ENCODE data around the gene TAOK2.
A peak's percentile ranks its signal among the peaks of the same experiment; 100 is the strongest.

Gene TAOK2

DNA sequence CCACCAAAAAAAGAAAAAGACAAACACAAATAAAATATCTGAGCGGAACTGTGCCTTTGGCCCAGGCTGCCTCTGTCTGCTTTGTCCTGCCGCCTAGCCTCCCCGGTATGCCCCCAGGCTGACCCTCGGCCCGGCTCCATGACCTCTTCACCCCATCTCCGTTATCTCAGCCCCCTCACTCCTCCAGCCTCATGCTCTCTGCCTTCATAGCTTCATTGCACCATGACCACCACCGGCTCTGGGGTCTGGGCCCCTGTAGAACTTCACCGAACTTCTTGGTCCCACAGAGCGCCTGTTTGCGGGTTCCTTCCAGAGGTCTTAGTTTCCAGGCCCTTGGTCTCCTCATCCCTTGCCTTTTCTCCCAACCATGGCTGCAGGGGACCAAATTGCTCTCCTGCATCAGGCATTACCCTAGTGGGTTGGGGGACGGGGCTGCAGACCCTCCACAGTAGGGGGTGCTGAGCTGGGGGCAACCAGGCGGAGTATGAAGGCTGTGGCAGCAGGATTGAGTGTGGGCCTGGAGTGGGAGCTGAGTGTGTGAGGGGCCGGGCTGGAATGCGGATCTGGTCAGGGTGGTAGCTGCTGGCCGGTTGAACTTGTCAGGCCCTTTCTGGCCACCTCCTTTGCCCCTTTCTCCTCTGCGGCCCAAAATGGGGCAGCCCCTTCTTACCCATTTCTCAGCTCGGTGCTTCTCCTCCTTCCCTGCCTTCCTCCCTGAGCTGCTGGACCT lies 14.8 kb downstream of the TAOK2 start:
- DNase-seq (ENCODE audit: low read depth) = no peak

DNA sequence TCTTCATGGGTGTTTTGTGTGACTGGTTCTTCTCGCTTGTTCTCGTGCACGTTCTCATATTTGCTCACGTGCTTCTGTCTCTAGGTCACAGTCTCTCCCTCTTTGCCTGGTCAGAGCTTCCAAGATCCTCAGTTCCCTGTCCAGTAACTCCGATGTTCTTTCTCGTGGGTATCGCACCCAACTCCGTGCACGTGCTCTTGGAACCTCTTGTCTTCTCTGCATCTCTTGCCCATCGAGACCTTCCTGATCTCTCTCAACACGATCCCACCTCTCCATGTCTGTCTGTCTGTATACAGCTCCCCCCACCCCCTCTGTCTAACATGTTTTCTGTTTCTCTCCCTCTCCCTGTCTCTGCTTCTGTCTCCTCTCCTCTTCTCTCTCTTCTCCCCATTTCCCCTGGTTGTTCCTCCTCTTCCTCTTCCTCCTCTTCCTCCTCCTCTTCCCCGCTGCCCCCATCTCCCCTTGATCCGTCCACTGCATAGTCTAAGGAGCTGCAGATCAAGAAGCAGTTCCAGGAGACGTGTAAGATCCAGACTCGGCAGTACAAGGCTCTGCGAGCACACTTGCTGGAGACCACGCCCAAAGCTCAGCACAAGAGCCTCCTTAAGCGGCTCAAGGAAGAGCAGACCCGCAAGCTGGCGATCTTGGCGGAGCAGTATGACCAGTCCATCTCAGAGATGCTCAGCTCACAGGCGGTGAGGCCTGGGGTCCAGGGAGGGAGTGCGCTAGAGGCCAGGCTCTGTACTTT lies 15.6 kb downstream of the TAOK2 start:
- DNase-seq (ENCODE audit: low read depth) = no peak

GRCh38 chr16:29990034-29990433 lies 16.4 kb downstream of the TAOK2 start:
- DNase-seq (ENCODE audit: low read depth) = no peak

DNA sequence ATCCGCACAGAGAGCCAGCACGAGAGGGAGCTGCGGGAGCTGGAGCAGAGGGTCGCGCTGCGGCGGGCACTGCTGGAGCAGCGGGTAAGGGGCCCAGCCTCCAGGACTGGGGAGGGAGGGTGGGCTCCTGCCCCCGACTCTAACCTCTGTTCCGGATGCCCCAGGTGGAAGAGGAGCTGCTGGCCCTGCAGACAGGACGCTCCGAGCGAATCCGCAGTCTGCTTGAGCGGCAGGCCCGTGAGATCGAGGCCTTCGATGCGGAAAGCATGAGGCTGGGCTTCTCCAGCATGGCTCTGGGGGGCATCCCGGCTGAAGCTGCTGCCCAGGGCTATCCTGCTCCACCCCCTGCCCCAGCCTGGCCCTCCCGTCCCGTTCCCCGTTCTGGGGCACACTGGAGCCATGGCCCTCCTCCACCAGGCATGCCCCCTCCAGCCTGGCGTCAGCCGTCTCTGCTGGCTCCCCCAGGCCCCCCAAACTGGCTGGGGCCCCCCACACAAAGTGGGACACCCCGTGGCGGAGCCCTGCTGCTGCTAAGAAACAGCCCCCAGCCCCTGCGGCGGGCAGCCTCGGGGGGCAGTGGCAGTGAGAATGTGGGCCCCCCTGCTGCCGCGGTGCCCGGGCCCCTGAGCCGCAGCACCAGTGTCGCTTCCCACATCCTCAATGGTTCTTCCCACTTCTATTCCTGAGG lies 17.4 kb downstream of the TAOK2 start:
- DNase-seq (ENCODE audit: low read depth) = no peak

DNA sequence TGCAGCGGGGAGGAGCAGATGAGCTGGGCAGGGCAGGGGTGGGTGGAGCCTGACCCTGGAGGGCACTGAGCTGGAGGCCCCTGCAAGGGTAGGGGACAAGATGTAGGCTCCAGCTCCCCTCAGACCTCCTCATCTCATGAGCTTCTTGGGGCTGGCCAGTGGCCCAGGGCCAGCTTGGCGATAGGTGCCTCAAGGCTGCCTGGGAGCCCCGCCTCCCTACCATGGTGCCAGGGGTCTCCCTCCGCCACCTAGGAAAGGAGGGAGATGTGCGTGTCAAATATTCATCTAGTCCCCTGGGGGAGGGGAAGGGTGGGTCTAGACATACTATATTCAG lies 17.9 kb downstream of the TAOK2 start:
- no peak for DNase-seq (ENCODE audit: low read depth)

DNA sequence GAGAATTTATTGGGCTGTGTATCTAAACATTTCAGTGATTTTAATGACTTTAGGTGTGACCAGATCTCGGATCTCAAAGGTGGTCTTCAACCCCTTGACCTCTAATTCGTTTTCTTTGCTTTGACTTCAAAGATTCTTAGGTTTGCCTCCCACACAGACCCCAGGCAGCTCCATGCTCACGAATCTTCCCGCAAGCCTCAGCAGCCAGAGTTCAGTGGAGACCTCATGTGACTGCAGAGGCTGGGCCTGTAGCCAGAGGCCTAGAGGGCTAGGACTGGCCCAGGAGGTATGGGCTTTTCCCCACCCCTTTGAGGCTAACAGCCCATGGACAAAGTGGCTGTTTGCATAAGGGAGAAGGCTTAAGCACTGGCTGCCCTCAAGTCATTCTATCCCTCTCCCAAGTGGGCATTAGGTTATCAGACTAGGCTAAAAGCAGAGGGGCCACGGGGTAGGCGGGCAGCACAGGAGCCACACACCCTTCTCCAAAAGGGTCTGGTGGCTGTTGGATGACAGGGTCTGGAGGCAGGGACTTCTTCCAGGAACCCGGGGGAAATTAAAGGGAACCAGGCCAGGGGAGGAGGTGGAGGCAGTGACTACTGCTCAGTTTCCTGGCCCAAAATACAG lies 18.8 kb downstream of the TAOK2 start:
- DNase-seq (ENCODE audit: low read depth) = no peak

DNA sequence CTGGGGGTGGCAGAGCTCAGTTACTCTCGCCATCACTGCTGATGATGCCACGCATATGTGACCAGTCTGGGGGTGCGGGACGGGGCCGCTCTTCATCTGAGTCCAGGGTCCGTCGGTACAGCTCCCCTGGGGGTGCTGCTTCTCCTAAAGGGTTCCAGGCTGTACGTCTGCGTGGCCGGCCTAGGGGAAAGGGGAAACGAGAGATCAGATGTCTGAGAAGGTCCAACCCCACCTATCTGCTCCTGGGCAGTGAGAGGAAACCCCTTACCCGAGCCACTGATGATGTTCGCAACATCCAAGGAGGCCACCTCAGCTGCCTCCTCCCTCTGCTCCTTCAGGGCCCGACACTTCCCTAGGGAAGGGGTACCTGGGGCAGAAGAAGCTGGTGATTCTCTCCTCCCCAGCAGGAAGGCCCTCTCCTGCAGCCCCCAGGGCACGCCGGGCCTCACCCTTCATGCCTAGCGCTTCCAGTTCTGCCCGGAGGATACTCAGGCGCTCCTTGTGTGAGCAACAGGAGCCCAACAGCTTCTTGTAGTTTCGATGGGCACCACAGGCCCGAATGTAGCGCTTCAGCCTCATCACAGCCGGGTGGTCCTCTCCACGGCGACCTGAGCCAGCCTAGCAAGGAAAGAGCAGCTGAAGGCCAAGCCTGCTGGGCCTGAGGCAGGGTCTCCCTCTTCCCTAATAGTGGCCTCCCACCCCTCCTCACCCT lies 19.7 kb downstream of the TAOK2 start:
- no peak for DNase-seq (ENCODE audit: low read depth)

DNA sequence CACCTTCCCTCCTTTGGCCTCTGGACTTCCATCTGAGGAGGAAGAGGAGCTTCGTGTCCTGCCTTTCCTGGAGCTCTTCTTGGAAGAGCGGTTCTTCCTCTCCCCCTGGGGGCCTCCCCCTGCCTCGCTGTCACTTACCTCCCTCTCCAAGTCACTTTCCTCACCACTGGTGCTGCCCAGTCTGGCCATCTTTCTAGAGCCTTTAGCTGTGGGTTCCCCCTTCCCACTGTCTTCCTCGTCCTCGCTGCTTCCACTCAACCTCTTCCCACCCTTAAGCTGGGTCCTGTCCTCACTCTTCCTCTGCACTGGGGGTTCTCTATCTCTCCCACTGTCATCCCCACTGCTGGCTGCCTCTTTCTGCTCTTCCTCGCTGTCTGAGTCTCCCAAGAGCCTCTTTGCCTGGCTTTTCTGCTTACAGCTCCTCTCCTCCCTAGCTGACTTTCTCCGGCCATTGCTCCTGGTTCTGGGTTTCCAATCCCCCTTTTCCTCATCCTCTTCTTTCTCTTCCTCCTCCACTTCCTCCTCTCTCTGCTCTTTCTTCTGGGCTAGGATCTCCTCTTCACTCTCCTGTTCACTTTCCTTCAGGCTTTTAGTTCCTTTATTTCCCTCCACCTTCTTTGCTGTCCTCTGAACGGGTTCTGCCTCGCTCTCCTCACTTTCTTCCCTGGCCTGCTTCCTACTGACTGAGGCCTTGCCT lies 20.4 kb downstream of the TAOK2 start:
- no peak for DNase-seq (ENCODE audit: low read depth)

- peak; percentile 42 for DNase-seq (ENCODE audit: low read depth)
Observed at GRCh38 chr16:29994600-29995323, 21.1 kb downstream of the TAOK2 start.

- DNase-seq (ENCODE audit: low read depth) = peak; percentile 49
Observed at GRCh38 chr16:29995324-29995910, 21.7 kb downstream of the TAOK2 start, which contains the start of gene HIRIP3. TSS of gene HIRIP3 (minus strand) at chr16:29995617. CDS start at chr16:29995605, 12 bp downstream.

GRCh38 chr16:29995911-29996765 lies 22.5 kb downstream of the TAOK2 start, which contains the start of gene INO80E:
TSS of gene INO80E (plus strand) at chr16:29996241. CDS start at chr16:29996311, 70 bp downstream.
- DNase-seq (ENCODE audit: low read depth) = peak; percentile 83

- no peak for DNase-seq (ENCODE audit: low read depth)
Observed at GRCh38 chr16:29996766-29997250, 23.1 kb downstream of the TAOK2 start.

- DNase-seq (ENCODE audit: low read depth) = no peak
Observed at GRCh38 chr16:29999605-30000004, 25.9 kb downstream of the TAOK2 start.

- DNase-seq (ENCODE audit: low read depth) = no peak
Observed at GRCh38 chr16:30000735-30001631, 27.3 kb downstream of the TAOK2 start.

GRCh38 chr16:30002614-30003346 lies 29.1 kb downstream of the TAOK2 start:
- no peak for DNase-seq (ENCODE audit: low read depth)

DNA sequence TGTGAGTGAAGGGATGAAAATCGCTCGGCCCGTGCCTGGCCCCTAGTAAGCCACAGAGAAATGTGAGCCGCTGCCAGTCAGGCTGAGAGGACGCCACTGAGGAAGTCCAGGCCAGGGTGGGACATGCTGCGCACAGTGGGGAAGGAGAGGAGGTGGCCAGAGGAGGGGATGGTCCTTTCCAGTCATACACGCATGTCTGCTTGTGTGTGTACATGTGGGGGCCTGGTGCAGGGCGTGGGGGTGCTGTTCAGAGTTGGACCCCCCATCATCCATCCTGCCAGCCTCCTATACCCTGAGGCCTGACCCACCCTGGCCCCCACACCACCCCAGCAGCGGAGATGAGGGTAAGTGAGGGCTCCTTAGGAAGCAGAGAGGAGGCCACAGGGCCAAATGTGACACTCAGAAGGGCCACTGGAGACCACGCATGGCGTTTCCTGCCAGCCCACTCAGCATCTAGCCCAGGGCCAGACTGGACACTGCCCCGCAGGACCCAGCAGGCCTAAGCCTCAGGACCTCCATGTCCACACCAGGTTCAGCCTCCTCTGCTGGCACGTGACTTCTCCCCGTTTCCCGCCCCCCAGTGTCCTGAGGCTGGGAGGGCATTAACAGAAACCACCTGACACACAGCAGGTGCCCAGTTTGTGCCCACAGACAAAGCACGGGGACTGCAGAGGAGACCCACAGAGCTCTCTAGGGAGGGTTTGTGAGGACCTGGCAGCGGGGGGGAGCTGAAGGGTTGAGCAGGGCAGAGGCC lies 30.2 kb downstream of the TAOK2 start:
- no peak for DNase-seq (ENCODE audit: low read depth)

DNA sequence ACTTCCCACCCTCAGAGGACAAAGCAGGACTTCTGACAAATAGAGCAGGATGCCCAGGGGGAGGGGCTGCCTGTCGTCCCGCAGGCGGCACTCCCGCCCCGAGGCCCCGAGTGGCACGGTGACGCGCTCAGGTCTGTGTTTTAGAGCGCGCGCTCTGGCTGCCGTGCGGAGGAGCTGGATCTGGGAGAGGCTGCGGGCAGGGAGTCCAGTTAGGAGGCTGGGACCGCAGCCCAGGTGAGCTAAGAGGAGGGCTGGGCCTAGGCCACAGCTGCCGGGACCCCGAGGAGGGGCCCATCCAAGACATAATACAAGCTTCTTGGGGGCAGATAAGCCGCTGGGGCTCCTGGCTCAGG lies 30.7 kb downstream of the TAOK2 start:
- no peak for DNase-seq (ENCODE audit: low read depth)
